GM12878 (cell line): ENCODE data around the gene CACTIN. TPM values are rescaled to one million over a fixed set of nuclear protein-coding genes. Genes with fewer than 3 reads are reported as not detected.

ENCODE experiments used
- ATAC-seq: fragments of 200-7000 bp; cut with Tn5 transposase; 3 replicates; pipeline ENCODE4 v1.9.1; 2020; ENCODE audit warnings: mild to moderate bottlenecking, moderate library complexity
- BruUV-seq: library from RNA; stranded (reverse); fragments of 400-500 nt; replicated peaks from 2 replicates; lab custom pipeline; 2021; lab: Mats Ljungman, UMichigan
- CTCF ChIA-PET: fragments of 300-600 bp; sonication (Branson Sonifier 250); formaldehyde crosslinking; extraction: SDS; loops from one replicate; lab custom pipeline; 2021; ENCODE audit warnings: inconsistent platforms; lab: Yijun Ruan, JAX
- POLR2A ChIA-PET: fragments of 350-600 bp; formaldehyde crosslinking; extraction: SDS; loops from one replicate; lab custom pipeline; 2021; ENCODE audit warnings: inconsistent platforms; lab: Charles Lee
- RAD21 ChIA-PET: fragments of 300-600 bp; sonication (Branson Sonifier 250); formaldehyde crosslinking; loops from one replicate; lab custom pipeline; 2023; ENCODE audit warnings: antibody characterized with exemption; ENCODE audit not compliant: unreplicated experiment; lab: Charles Lee
- SMC1A ChIA-PET: fragments of 300-600 bp; sonication (Branson Sonifier 250); formaldehyde crosslinking; loops from one replicate; lab custom pipeline; 2023; ENCODE audit not compliant: unreplicated experiment, uncharacterized antibody; lab: Charles Lee
- DNase-seq: peaks from one replicate; pipeline ENCODE4 v3.0.0-alpha.2; 2011; ENCODE audit warnings: low read depth, low spot score
- FAIRE-seq: peaks from 3 replicates; lab custom pipeline; 2011; peaks lifted over from hg19 to GRCh38; lab: Jason Lieb, UNC
- H2AFZ ChIP-seq: 2 replicates; pipeline ENCODE4 v1.6.0; 2011; ENCODE audit warnings: low read depth, low read length, control low read depth; ENCODE audit not compliant: control insufficient read depth
- H3K27ac ChIP-seq: 2 replicates; pipeline ENCODE4 v1.5.1; 2011; ENCODE audit warnings: control low read depth; ENCODE audit not compliant: control insufficient read depth, insufficient read depth
- H3K27me3 ChIP-seq, 2 experiments: replicated peaks in 1 of 2; 2 replicates each; pipeline versions ENCODE4 v1.6.0 to v1.6.1; 2011; ENCODE audit warnings: low read length in 1 of 2; ENCODE audit not compliant: control insufficient read depth in 2 of 2, insufficient read depth in 2 of 2
- H3K36me3 ChIP-seq, 2 experiments: 2 replicates each; pipeline ENCODE4 v1.5.1; 2011; ENCODE audit warnings: low read length in 1 of 2; ENCODE audit not compliant: control insufficient read depth in 2 of 2, insufficient read depth in 2 of 2
- H3K4me1 ChIP-seq: 2 replicates; pipeline ENCODE4 v1.6.1; 2011; ENCODE audit warnings: mild to moderate bottlenecking, low read length, moderate library complexity, mixed read lengths; ENCODE audit not compliant: control insufficient read depth, insufficient read depth
- H3K4me2 ChIP-seq: 2 replicates; pipeline ENCODE4 v1.6.0; 2011; ENCODE audit warnings: control low read depth; ENCODE audit not compliant: control insufficient read depth, insufficient read depth
- H3K4me3 ChIP-seq: fragments of 200-600 bp; sonication (generic); 2 replicates; pipeline ENCODE4 v1.5.1; 2016
- H3K79me2 ChIP-seq: 2 replicates; pipeline ENCODE4 v1.6.0; 2011; ENCODE audit warnings: low read length; ENCODE audit not compliant: control insufficient read depth, insufficient read depth
- H3K9ac ChIP-seq: 2 replicates; pipeline ENCODE4 v1.8.0; 2011; ENCODE audit warnings: low read length, control low read depth, mixed read lengths; ENCODE audit not compliant: control insufficient read depth, insufficient read depth
- H3K9me3 ChIP-seq: replicated peaks from 3 replicates; pipeline ENCODE4 v1.5.1; 2011; ENCODE audit warnings: mild to moderate bottlenecking, low read length; ENCODE audit not compliant: control insufficient read depth, insufficient read depth
- H4K20me1 ChIP-seq: 2 replicates; pipeline ENCODE4 v1.6.0; 2011; ENCODE audit not compliant: control insufficient read depth, insufficient read depth
- BRCA1 ChIP-seq: IDR thresholded peaks from 2 replicates; pipeline ENCODE4 v1.6.1; 2011; ENCODE audit warnings: low read depth, low read length, improper control_type of control experiment
- CEBPB ChIP-seq, 2 experiments: fragments of 150-350 bp in 1 of 2; IDR thresholded peaks; 2 replicates each; pipeline ENCODE4 v1.6.1; 2012 to 2014; ENCODE audit warnings: low read depth in 2 of 2, low read length in 2 of 2, borderline replicate concordance in 1 of 2, inconsistent platforms in 1 of 2
- CHD2 ChIP-seq: IDR thresholded peaks from 2 replicates; pipeline ENCODE4 v1.6.1; 2011; ENCODE audit warnings: low read depth, low read length, improper control_type of control experiment, borderline replicate concordance
- CREB1 ChIP-seq: IDR thresholded peaks from 2 replicates; pipeline ENCODE4 v1.6.1; 2012; ENCODE audit warnings: low read depth, mild to moderate bottlenecking, inconsistent platforms
- CREM ChIP-seq: IDR thresholded peaks from 2 replicates; pipeline ENCODE4 v1.6.1; 2014; ENCODE audit warnings: antibody characterized with exemption, low read depth
- FOXM1 ChIP-seq: IDR thresholded peaks from 2 replicates; pipeline ENCODE4 v1.6.1; 2012; ENCODE audit warnings: low read depth, mild to moderate bottlenecking, inconsistent platforms, low read length, moderate library complexity
- GATAD2B ChIP-seq: fragments of 450-650 bp; conservative IDR thresholded peaks from 2 replicates; pipeline ENCODE4 v1.6.1; 2017; ENCODE audit warnings: low read depth, mild to moderate bottlenecking, moderate library complexity
- JUND ChIP-seq: IDR thresholded peaks from 2 replicates; pipeline ENCODE4 v1.6.1; 2012; ENCODE audit warnings: low read depth, mild to moderate bottlenecking, low read length, improper control_type of control experiment, moderate library complexity
- PAX5 ChIP-seq: IDR thresholded peaks from 2 replicates; pipeline ENCODE4 v1.6.1; 2011; ENCODE audit warnings: low read depth, low read length, borderline replicate concordance
- RUNX3 ChIP-seq: IDR thresholded peaks from 2 replicates; pipeline ENCODE4 v1.6.1; 2012; ENCODE audit warnings: low read length, inconsistent platforms
- ZZZ3 ChIP-seq: IDR thresholded peaks from 2 replicates; pipeline ENCODE4 v1.6.1; 2011; ENCODE audit warnings: low read depth; ENCODE audit not compliant: control insufficient read depth, insufficient read length
- WGBS: methylation state at CpG from one replicate; pipeline ENCODE4 v1.1.6; 2016; ENCODE audit warnings: low lambda C conversion rate; ENCODE audit not compliant: insufficient replicate concordance, insufficient coverage; ENCODE audit errors: missing lambda C conversion rate; 5-methylcytosine and 5-hydroxymethylcytosine counted together
- in situ Hi-C: fragments of 300-500 bp; cut with MboI; formaldehyde crosslinking; loops from 9 replicates; pipeline ENCODE4 v1.14.3; 2018; ENCODE audit warnings: mixed read lengths
- intact Hi-C: fragments of 100-400 bp; cut with micrococcal nuclease; formaldehyde crosslinking; loops from one replicate; pipeline ENCODE4 v1.14.2; 2022; ENCODE audit not compliant: unreplicated experiment
- polyA plus RNA-seq, 11 experiments: library from polyadenylated mRNA; depleted of rRNA in 4 of 11; unstranded in 6 of 11; stranded (reverse) in 5 of 11; fragments of >200 nt; fragmentation: Nextera tagmentation in 4 of 11; fragmentation: Illumina TruSeq in 1 of 11; extraction: Ambion mirVana in 4 of 11; extraction: Trizol in 1 of 11; gene quantifications; 1 replicate in 1 of 11; 2 replicates in 10 of 11; pipeline versions ENCODE4 v1.2.1 to v1.2.3, GENCODE V29; 2011 to 2016; ENCODE audit warnings: inconsistent platforms in 2 of 11, missing spikeins in 2 of 11, low read depth in 1 of 11
- total RNA-seq, 4 experiments: library from RNA; depleted of rRNA in 3 of 4; stranded (reverse); fragments of >200 nt in 3 of 4; fragmentation: Illumina TruSeq in 1 of 4; extraction: Trizol in 1 of 4; gene quantifications; 2 replicates each; pipeline versions ENCODE4 v1.2.1 to v1.2.3, GENCODE V29; 2013 to 2021
- TF ChIP-seq, protein P1 (sequence below): fragments of 450-650 bp; IDR thresholded peaks from 2 replicates; pipeline ENCODE4 v1.6.1; 2014; ENCODE audit warnings: mild to moderate bottlenecking
- TF ChIP-seq, protein P2 (sequence below): fragments of 450-650 bp; IDR thresholded peaks from 2 replicates; pipeline ENCODE4 v1.6.1; 2017; ENCODE audit warnings: low read depth, mild to moderate bottlenecking, moderate library complexity

CACTIN gene
- total and polyA plus RNA-seq, 10 of the 15 experiments (the other 5 are each of a cell fraction or from before 2014, with no cell fraction given), result 0.40 to 31.4 (median 12.5) TPM

DNA sequence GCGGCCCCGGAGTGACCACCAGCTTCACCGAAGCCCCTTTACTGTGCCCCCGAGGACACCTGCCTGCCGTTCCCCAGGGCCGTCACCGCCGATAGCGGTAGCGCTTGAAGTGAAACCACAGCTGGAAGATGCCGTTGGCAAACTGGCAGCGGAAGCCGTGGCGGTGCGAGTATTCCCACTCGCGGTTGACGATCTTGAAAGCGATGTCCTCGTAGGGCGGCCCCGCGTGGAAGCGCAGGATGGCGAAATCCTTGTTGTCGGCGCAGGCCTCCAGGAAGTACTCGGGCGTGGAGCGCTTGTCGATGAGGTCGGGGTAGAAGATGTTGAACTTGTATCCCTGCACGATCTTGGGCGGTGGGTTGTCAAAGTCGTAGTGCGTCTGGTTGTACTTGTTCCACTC, 14.7 kb downstream of the CACTIN start (continued):
- TF ChIP-seq JUND (no peak), BRCA1 (no peak), CHD2 (no peak), FOXM1 (no peak), CEBPB (IDR thresholded peaks at IDR 0.05; ENCODE audit: borderline replicate concordance in 1 of 2, low read depth in 2 of 2, low read length in 2 of 2) (no peak), RUNX3 (no peak), CREM (no peak)
- TF ChIP-seq, protein P1, sequence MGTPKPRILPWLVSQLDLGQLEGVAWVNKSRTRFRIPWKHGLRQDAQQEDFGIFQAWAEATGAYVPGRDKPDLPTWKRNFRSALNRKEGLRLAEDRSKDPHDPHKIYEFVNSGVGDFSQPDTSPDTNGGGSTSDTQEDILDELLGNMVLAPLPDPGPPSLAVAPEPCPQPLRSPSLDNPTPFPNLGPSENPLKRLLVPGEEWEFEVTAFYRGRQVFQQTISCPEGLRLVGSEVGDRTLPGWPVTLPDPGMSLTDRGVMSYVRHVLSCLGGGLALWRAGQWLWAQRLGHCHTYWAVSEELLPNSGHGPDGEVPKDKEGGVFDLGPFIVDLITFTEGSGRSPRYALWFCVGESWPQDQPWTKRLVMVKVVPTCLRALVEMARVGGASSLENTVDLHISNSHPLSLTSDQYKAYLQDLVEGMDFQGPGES, result no peak
- TF ChIP-seq, protein P2, sequence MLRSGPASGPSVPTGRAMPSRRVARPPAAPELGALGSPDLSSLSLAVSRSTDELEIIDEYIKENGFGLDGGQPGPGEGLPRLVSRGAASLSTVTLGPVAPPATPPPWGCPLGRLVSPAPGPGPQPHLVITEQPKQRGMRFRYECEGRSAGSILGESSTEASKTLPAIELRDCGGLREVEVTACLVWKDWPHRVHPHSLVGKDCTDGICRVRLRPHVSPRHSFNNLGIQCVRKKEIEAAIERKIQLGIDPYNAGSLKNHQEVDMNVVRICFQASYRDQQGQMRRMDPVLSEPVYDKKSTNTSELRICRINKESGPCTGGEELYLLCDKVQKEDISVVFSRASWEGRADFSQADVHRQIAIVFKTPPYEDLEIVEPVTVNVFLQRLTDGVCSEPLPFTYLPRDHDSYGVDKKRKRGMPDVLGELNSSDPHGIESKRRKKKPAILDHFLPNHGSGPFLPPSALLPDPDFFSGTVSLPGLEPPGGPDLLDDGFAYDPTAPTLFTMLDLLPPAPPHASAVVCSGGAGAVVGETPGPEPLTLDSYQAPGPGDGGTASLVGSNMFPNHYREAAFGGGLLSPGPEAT, result no peak
- TF ChIP-seq, all 136 proteins: peak for 0

GRCh38 chr19:3610745-3611717, 15.6 kb downstream of the CACTIN start:
- ChIA-PET POLR2A (no interaction called here), CTCF (interaction anchor here (0.7 kb wide), 1 partner anchor 21 kb away, joined by 3 read pairs; no protein-coding TSS in a partner anchor), SMC1A (no interaction called here)
- no peak for FAIRE-seq
- no peak for ATAC-seq
- no TSS peak for BruUV-seq
- Histone ChIP-seq H3K9me3 (no peaks in the 10 kb centered on the region), H3K9ac (no peak overlapping the region), H2AFZ (no peak overlapping the region), H3K79me2 (no peaks in the 10 kb centered on the region), H4K20me1 (no peaks in the 10 kb centered on the region), H3K4me3 (no peak overlapping the region), H3K27me3 (no peaks in the 10 kb centered on the region), H3K4me2 (no peak overlapping the region), H3K36me3 (peaks cover 0 to 8% of the 10 kb centered on the region in 2 experiments; a peak in 3 of 4 replicates), H3K4me1 (no peaks in the 10 kb centered on the region)
- in situ Hi-C loops, result no loop called here
- no peak for DNase-seq
- 83% methylated on average over 37 of the region's 41 CpGs for WGBS
- TF ChIP-seq GATAD2B, result 0 out of 2 replicates have a peak, but pooled peaks have one; percentile 18
- no peak for TF ChIP-seq CREB1
- no peak for TF ChIP-seq PAX5
- TF ChIP-seq ZZZ3, result no peak
- TF ChIP-seq, all 136 proteins: peak for 1
- intact Hi-C loops, result no loop called here
- no peak overlapping the region for H3K27ac ChIP-seq
- RAD21 ChIA-PET, result no interaction called here
